Esophagus (tissue), 2 donors: Measurements from ENCODE around the gene APBA2. TPM values are rescaled to one million over a fixed set of nuclear protein-coding genes. Genes with fewer than 3 reads are reported as not detected.

Experiments used
- H3K27ac ChIP-seq, 2 donors: one replicate each; pipeline ENCODE4 v1.5.1; 2013; ENCODE audit warnings: low read depth in 2 of 2, mild to moderate bottlenecking in 2 of 2, inconsistent platforms in 1 of 2, low read length in 1 of 2, moderate library complexity in 1 of 2
- H3K27me3 ChIP-seq, 2 donors: one replicate each; pipeline ENCODE4 v1.6.1; 2013; ENCODE audit warnings: low read length in 2 of 2, control low read depth in 1 of 2, mild to moderate bottlenecking in 1 of 2; ENCODE audit not compliant: insufficient read depth in 2 of 2, control insufficient read depth in 1 of 2
- H3K36me3 ChIP-seq, 2 donors: one replicate each; pipeline ENCODE4 v1.6.1; 2013; ENCODE audit warnings: low read length in 1 of 2; ENCODE audit not compliant: control insufficient read depth in 2 of 2, insufficient read depth in 2 of 2
- H3K4me1 ChIP-seq, 2 donors: one replicate each; pipeline ENCODE4 v1.6.1; 2013; ENCODE audit warnings: low read length in 1 of 2; ENCODE audit not compliant: control insufficient read depth in 2 of 2, insufficient read depth in 2 of 2
- H3K4me3 ChIP-seq, 2 donors: one replicate each; pipeline ENCODE4 v1.5.1; 2013; ENCODE audit warnings: low read length in 2 of 2, mild to moderate bottlenecking in 2 of 2, low read depth in 1 of 2, moderate library complexity in 1 of 2
- H3K9me3 ChIP-seq, 2 donors: one replicate each; pipeline ENCODE4 v1.6.1; 2013; ENCODE audit warnings: mild to moderate bottlenecking in 2 of 2, low read depth in 1 of 2, low read length in 1 of 2, moderate library complexity in 1 of 2; ENCODE audit not compliant: control insufficient read depth in 2 of 2, insufficient read depth in 1 of 2
- WGBS, 2 donors: extraction: QIAGEN DNeasy Blood & Tissue Kit; methylation state at CpG; one replicate each; pipeline ENCODE4 v1.1.7; 2013; 5-methylcytosine and 5-hydroxymethylcytosine counted together
- polyA plus RNA-seq, 2 donors: library from polyadenylated mRNA; stranded (reverse); fragments of 200-250 nt; gene quantifications; one replicate each; pipeline ENCODE4 v1.2.3, GENCODE V29; 2013
- donor health status: healthy with polysubstance abuse.
- donor health status: Bipolar disorder and iron deficiency.

The APBA2 gene
- polyA plus RNA-seq, 2 donors, result 0.77 to 1.7 TPM

- no peaks in the 10 kb centered on the region for H3K9me3 ChIP-seq
- H3K36me3 ChIP-seq, result no peaks in the 10 kb centered on the region
- H3K4me1 ChIP-seq, result peaks cover 0 to 3% of the 10 kb centered on the region in 2 donors
- 88% methylated on average over 15 of the region's 15 CpGs for WGBS, 2 donors
- H3K27ac ChIP-seq, result no peak overlapping the region
- H3K27me3 ChIP-seq, result no peaks in the 10 kb centered on the region
- no peak overlapping the region for H3K4me3 ChIP-seq
Measured at GRCh38 chr15:29107971-29108645, 222.3 kb downstream of the APBA2 start.

GRCh38 chr15:29109762-29110161, 224.0 kb downstream of the APBA2 start:
- peaks cover 0 to 3% of the 10 kb centered on the region in 2 donors for H3K4me1 ChIP-seq
- H3K27me3 ChIP-seq, result no peaks in the 10 kb centered on the region
- no peak overlapping the region for H3K4me3 ChIP-seq
- WGBS, 2 donors, result 89 to 97% methylated on average over 10 of the region's 10 CpGs
- no peak overlapping the region for H3K27ac ChIP-seq
- H3K36me3 ChIP-seq, result no peaks in the 10 kb centered on the region
- H3K9me3 ChIP-seq, result no peaks in the 10 kb centered on the region

GRCh38 chr15:29110176-29110575, 224.4 kb downstream of the APBA2 start:
- no peaks in the 10 kb centered on the region for H3K9me3 ChIP-seq
- WGBS, 2 donors, result 80 to 87% methylated on average over 5 of the region's 5 CpGs
- no peaks in the 10 kb centered on the region for H3K36me3 ChIP-seq
- H3K4me3 ChIP-seq, result no peak overlapping the region
- H3K27me3 ChIP-seq, result no peaks in the 10 kb centered on the region
- no peak overlapping the region for H3K27ac ChIP-seq
- peaks cover 2 to 3% of the 10 kb centered on the region in 2 donors for H3K4me1 ChIP-seq

- peaks cover 5 to 8% of the 10 kb centered on the region in 2 donors for H3K4me1 ChIP-seq
- H3K27ac ChIP-seq, result no peak overlapping the region
- H3K9me3 ChIP-seq, result no peaks in the 10 kb centered on the region
- no peak overlapping the region for H3K4me3 ChIP-seq
- 90 to 93% methylated on average over 9 of the region's 9 CpGs for WGBS, 2 donors
- no peaks in the 10 kb centered on the region for H3K36me3 ChIP-seq
- H3K27me3 ChIP-seq, result no peaks in the 10 kb centered on the region
Measured at GRCh38 chr15:29110733-29111132, 225.0 kb downstream of the APBA2 start.

- Histone ChIP-seq H3K27me3 (no peaks in the 10 kb centered on the region), H3K27ac (no peak overlapping the region), H3K9me3 (no peaks in the 10 kb centered on the region), H3K4me3 (no peak overlapping the region), H3K4me1 (peaks cover 5 to 8% of the 10 kb centered on the region in 2 donors), H3K36me3 (no peaks in the 10 kb centered on the region)
- WGBS, 2 donors, result 88% methylated on average over 13 of the region's 13 CpGs
Measured at GRCh38 chr15:29111705-29112281, 226.0 kb downstream of the APBA2 start.

- H3K9me3 ChIP-seq, result no peaks in the 10 kb centered on the region
Measured at GRCh38 chr15:29113336-29114220, 227.8 kb downstream of the APBA2 start.

GRCh38 chr15:29114221-29115092, 228.7 kb downstream of the APBA2 start:
- Histone ChIP-seq H3K9me3 (no peaks in the 10 kb centered on the region), H3K4me3 (no peak overlapping the region), H3K27ac (no peak overlapping the region), H3K4me1 (peaks cover 5 to 8% of the 10 kb centered on the region in 2 donors), H3K27me3 (no peaks in the 10 kb centered on the region), H3K36me3 (no peaks in the 10 kb centered on the region)
- WGBS, 2 donors, result 45 to 49% methylated on average over 18 of the region's 18 CpGs

More at GRCh38 chr15:29113336-29114220, 227.8 kb downstream of the APBA2 start:
- 84 to 85% methylated on average over 37 of the region's 37 CpGs for WGBS, 2 donors
- Histone ChIP-seq H3K27ac (no peak overlapping the region), H3K36me3 (no peaks in the 10 kb centered on the region), H3K27me3 (no peaks in the 10 kb centered on the region), H3K4me3 (no peak overlapping the region), H3K4me1 (peaks cover 5 to 8% of the 10 kb centered on the region in 2 donors)

- Histone ChIP-seq H3K4me3 (no peak overlapping the region), H3K27ac (no peak overlapping the region), H3K36me3 (no peaks in the 10 kb centered on the region), H3K9me3 (no peaks in the 10 kb centered on the region), H3K4me1 (peaks cover 5 to 8% of the 10 kb centered on the region in 2 donors), H3K27me3 (no peaks in the 10 kb centered on the region)
- 7 to 9% methylated on average over 46 of the region's 46 CpGs for WGBS, 2 donors
Measured at GRCh38 chr15:29115093-29115991, 229.6 kb downstream of the APBA2 start.
